Measurements from ENCODE around the gene TLL2.

TLL2 gene

DNA sequence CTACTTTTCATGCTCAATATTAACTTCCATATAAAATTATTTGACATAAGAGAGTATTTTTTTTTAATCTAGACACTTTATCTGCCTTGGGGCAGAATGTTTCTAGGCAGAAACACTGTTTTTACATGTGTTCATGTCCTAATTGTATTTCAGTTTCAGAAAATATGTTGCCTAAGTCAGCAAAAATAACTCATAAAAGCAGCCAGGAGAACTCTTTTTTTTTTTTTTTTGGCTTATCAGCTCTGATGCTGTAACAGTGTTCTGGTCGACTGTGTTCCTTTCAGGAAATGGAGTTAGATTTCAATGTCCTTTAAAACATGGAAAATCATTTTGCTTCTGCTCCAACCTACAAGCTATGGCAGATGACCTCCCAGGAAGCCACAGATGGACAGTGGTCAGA lies 91.7 kb downstream of the TLL2 start:
- Histone ChIP-seq H4K8ac (ENCODE audit: low read length) (no peak overlapping the region), H3K79me1 (replicated peaks; ENCODE audit: low read length, poor library complexity, severe bottlenecking) (no peaks in the 10 kb centered on the region), H4K91ac (ENCODE audit: low read length) (no peak overlapping the region), H3K9ac (ENCODE audit: low read length) (no peak overlapping the region), H3K4me3 (ENCODE audit: insufficient read depth in 1 of 2, low read depth in 1 of 2, low read length in 2 of 2) (no peak overlapping the region), H2BK120ac (ENCODE audit: low read depth, low read length) (no peak overlapping the region), H2BK12ac (ENCODE audit: low read length in 2 of 2) (no peak overlapping the region), H2BK15ac (ENCODE audit: low read depth, poor library complexity, severe bottlenecking) (no peak overlapping the region), H2BK5ac (ENCODE audit: low read depth, low read length, poor library complexity, severe bottlenecking) (no peak overlapping the region), H2AFZ (ENCODE audit: low read depth, low read length) (no peak overlapping the region), H3K4me1 (ENCODE audit: control insufficient read depth, insufficient read depth, low read depth, low read length) (peaks cover 10% of the 10 kb centered on the region), H3K36me3 (ENCODE audit: control insufficient read depth in 1 of 2, insufficient read depth in 2 of 2, low read depth in 1 of 2, low read length in 2 of 2) (peaks cover 0 to 6% of the 10 kb centered on the region in 2 experiments), H3K14ac (ENCODE audit: low read length in 2 of 2) (no peak overlapping the region), H2AK5ac (ENCODE audit: low read length, severe bottlenecking) (no peak overlapping the region), H3K23ac (ENCODE audit: low read length in 2 of 2) (no peak overlapping the region), H3K27me3 (ENCODE audit: control insufficient read depth in 1 of 2, insufficient read depth in 1 of 2, low read length in 2 of 2) (no peaks in the 10 kb centered on the region), H3K27ac (ENCODE audit: low read length, poor library complexity, severe bottlenecking) (no peak overlapping the region), H3K4ac (ENCODE audit: low read depth in 1 of 2, low read length in 2 of 2) (no peak overlapping the region), H3K18ac (ENCODE audit: low read depth in 1 of 2, low read length in 2 of 2) (no peak overlapping the region), H3K4me2 (ENCODE audit: low read length, poor library complexity, severe bottlenecking) (no peak overlapping the region), H3K9me3 (ENCODE audit: control insufficient read depth, low read length) (no peaks in the 10 kb centered on the region)
- WGBS: 27% methylated on average over 1 of the region's 1 CpG
- DNase-seq: no peak

DNA sequence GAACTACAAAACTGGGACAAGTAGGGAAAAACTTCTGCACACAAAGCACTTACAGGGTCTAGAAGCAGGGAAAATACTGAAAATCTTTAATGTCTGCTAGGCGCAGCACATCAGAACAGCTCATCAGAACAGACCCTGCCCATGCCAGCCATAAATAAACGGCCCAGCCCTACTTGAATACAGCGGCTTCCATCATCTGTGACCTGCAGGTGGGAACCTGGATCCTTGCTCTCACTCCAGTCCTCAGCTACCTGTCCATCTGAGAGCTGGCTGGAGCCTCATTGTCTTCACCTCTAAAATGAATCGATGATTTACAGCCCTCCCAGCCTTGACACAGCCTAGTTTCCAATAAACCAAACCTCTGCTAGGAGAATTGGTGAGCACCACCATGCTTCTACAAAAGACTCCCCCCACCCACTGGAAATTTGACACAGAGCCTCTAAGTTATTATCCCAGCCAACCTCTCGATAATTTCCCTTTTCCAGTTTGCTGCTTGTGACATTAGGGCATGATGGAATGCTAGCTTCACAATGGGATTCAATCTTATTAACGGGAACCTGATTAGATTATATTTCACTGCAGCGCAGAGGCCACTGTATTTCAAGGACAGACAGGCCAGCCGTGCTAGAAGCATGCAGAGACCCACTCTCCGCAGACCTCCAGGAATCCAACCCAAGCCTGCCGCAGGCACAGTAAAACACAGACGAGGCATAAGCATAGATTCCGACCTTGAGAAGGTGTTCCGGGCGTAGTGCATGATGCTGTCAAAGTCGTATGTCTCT lies 93.3 kb downstream of the TLL2 start:
- H2BK15ac ChIP-seq (ENCODE audit: low read depth, poor library complexity, severe bottlenecking): no peak overlapping the region
- no peak overlapping the region for H4K8ac ChIP-seq (ENCODE audit: low read length)
- peaks cover 17% of the 10 kb centered on the region for H3K4me1 ChIP-seq (ENCODE audit: control insufficient read depth, insufficient read depth, low read depth, low read length)
- H3K9me3 ChIP-seq (ENCODE audit: control insufficient read depth, low read length): no peaks in the 10 kb centered on the region
- H2BK5ac ChIP-seq (ENCODE audit: low read depth, low read length, poor library complexity, severe bottlenecking): no peak overlapping the region
- no peak overlapping the region for H3K14ac ChIP-seq (ENCODE audit: low read length in 2 of 2)
- H3K79me1 ChIP-seq (replicated peaks; ENCODE audit: low read length, poor library complexity, severe bottlenecking): no peaks in the 10 kb centered on the region
- no peak overlapping the region for H3K4me2 ChIP-seq (ENCODE audit: low read length, poor library complexity, severe bottlenecking)
- H3K36me3 ChIP-seq (ENCODE audit: control insufficient read depth in 1 of 2, insufficient read depth in 2 of 2, low read depth in 1 of 2, low read length in 2 of 2): peaks cover 0 to 6% of the 10 kb centered on the region in 2 experiments
- H3K4me3 ChIP-seq (ENCODE audit: insufficient read depth in 1 of 2, low read depth in 1 of 2, low read length in 2 of 2): no peak overlapping the region
- H2BK12ac ChIP-seq (ENCODE audit: low read length in 2 of 2): no peak overlapping the region
- H3K27me3 ChIP-seq (ENCODE audit: control insufficient read depth in 1 of 2, insufficient read depth in 1 of 2, low read length in 2 of 2): peaks cover 0 to 7% of the 10 kb centered on the region in 2 experiments
- H3K27ac ChIP-seq (ENCODE audit: low read length, poor library complexity, severe bottlenecking): no peak overlapping the region
- WGBS: 86% methylated on average over 15 of the region's 15 CpGs
- no peak overlapping the region for H4K91ac ChIP-seq (ENCODE audit: low read length)
- no peak overlapping the region for H3K23ac ChIP-seq (ENCODE audit: low read length in 2 of 2)
- no peak overlapping the region for H2AK5ac ChIP-seq (ENCODE audit: low read length, severe bottlenecking)
- H3K4ac ChIP-seq (ENCODE audit: low read depth in 1 of 2, low read length in 2 of 2): no peak overlapping the region
- no peak overlapping the region for H2BK120ac ChIP-seq (ENCODE audit: low read depth, low read length)
- no peak for DNase-seq
- H3K9ac ChIP-seq (ENCODE audit: low read length): no peak overlapping the region
- H3K18ac ChIP-seq (ENCODE audit: low read depth in 1 of 2, low read length in 2 of 2): no peak overlapping the region
- H2AFZ ChIP-seq (ENCODE audit: low read depth, low read length): no peak overlapping the region

DNA sequence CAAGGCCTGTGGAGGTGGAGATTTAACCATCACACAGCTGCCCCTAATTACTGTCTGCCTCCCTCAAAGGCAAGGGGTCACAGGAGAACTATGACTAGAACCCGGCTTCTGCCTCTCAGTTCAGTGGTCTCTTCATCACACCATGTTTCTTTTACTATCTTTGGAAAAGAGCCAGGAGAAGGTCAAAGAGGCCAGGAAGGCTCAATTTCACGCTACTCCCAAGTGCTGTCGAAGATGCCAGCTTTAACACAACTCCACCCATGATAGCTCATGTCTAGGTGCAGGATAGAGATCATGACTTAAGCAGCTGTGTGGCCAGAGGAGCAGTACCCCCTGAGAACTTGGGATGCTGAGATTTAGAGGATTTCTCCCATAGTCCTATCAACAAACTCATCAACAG lies 94.4 kb downstream of the TLL2 start:
- Histone ChIP-seq H2AK5ac (ENCODE audit: low read length, severe bottlenecking) (no peak overlapping the region), H3K27ac (ENCODE audit: low read length, poor library complexity, severe bottlenecking) (no peak overlapping the region), H2BK120ac (ENCODE audit: low read depth, low read length) (no peak overlapping the region), H3K9ac (ENCODE audit: low read length) (no peak overlapping the region), H3K9me3 (ENCODE audit: control insufficient read depth, low read length) (peaks cover 3% of the 10 kb centered on the region), H3K4ac (ENCODE audit: low read depth in 1 of 2, low read length in 2 of 2) (no peak overlapping the region), H3K4me2 (ENCODE audit: low read length, poor library complexity, severe bottlenecking) (no peak overlapping the region), H3K14ac (ENCODE audit: low read length in 2 of 2) (no peak overlapping the region), H4K8ac (ENCODE audit: low read length) (no peak overlapping the region), H3K36me3 (ENCODE audit: control insufficient read depth in 1 of 2, insufficient read depth in 2 of 2, low read depth in 1 of 2, low read length in 2 of 2) (peaks cover 0 to 6% of the 10 kb centered on the region in 2 experiments), H2AFZ (ENCODE audit: low read depth, low read length) (no peak overlapping the region), H2BK5ac (ENCODE audit: low read depth, low read length, poor library complexity, severe bottlenecking) (no peak overlapping the region), H3K4me3 (ENCODE audit: insufficient read depth in 1 of 2, low read depth in 1 of 2, low read length in 2 of 2) (no peak overlapping the region), H2BK15ac (ENCODE audit: low read depth, poor library complexity, severe bottlenecking) (no peak overlapping the region), H2BK12ac (ENCODE audit: low read length in 2 of 2) (no peak overlapping the region), H3K23ac (ENCODE audit: low read length in 2 of 2) (no peak overlapping the region), H3K79me1 (replicated peaks; ENCODE audit: low read length, poor library complexity, severe bottlenecking) (no peaks in the 10 kb centered on the region), H3K4me1 (ENCODE audit: control insufficient read depth, insufficient read depth, low read depth, low read length) (peaks cover 21% of the 10 kb centered on the region), H4K91ac (ENCODE audit: low read length) (no peak overlapping the region), H3K27me3 (ENCODE audit: control insufficient read depth in 1 of 2, insufficient read depth in 1 of 2, low read length in 2 of 2) (peaks cover 0 to 18% of the 10 kb centered on the region in 2 experiments), H3K18ac (ENCODE audit: low read depth in 1 of 2, low read length in 2 of 2) (no peak overlapping the region)
- DNase-seq: no peak
- WGBS: 77% methylated on average over 2 of the region's 3 CpGs

DNA sequence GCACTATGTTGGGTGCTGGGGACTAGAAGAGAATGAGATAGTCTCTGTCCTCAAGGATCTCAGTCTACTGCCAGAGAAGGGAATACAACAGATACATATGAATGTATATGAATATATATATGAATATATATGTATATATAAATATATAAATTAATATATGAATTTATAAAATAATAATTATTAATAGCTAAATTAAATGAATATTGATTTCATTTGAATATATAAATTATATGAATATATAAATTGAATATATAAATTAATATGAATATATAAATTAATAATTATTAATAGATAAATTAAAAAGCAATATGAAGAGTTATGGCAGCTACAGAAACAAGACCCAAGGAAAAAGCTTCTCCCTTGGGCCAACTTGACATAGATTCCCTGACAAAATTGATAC lies 95.1 kb downstream of the TLL2 start:
- no peak for DNase-seq

More for the DNA sequence above, 95.1 kb downstream of the TLL2 start:
- H4K91ac ChIP-seq (ENCODE audit: low read length): no peak overlapping the region
- no peak overlapping the region for H2BK5ac ChIP-seq (ENCODE audit: low read depth, low read length, poor library complexity, severe bottlenecking)
- no peak overlapping the region for H3K14ac ChIP-seq (ENCODE audit: low read length in 2 of 2)
- no peak overlapping the region for H3K27ac ChIP-seq (ENCODE audit: low read length, poor library complexity, severe bottlenecking)
- peaks cover 0 to 6% of the 10 kb centered on the region in 2 experiments for H3K36me3 ChIP-seq (ENCODE audit: control insufficient read depth in 1 of 2, insufficient read depth in 2 of 2, low read depth in 1 of 2, low read length in 2 of 2)
- peaks cover 23% of the 10 kb centered on the region for H3K4me1 ChIP-seq (ENCODE audit: control insufficient read depth, insufficient read depth, low read depth, low read length)
- H3K79me1 ChIP-seq (replicated peaks; ENCODE audit: low read length, poor library complexity, severe bottlenecking): no peaks in the 10 kb centered on the region
- H3K27me3 ChIP-seq (ENCODE audit: control insufficient read depth in 1 of 2, insufficient read depth in 1 of 2, low read length in 2 of 2): peaks cover 0 to 25% of the 10 kb centered on the region in 2 experiments
- no peak overlapping the region for H4K8ac ChIP-seq (ENCODE audit: low read length)
- no peak overlapping the region for H3K9ac ChIP-seq (ENCODE audit: low read length)
- H2AFZ ChIP-seq (ENCODE audit: low read depth, low read length): no peak overlapping the region
- no peak overlapping the region for H2BK120ac ChIP-seq (ENCODE audit: low read depth, low read length)
- H2BK12ac ChIP-seq (ENCODE audit: low read length in 2 of 2): no peak overlapping the region
- peaks cover 3% of the 10 kb centered on the region for H3K9me3 ChIP-seq (ENCODE audit: control insufficient read depth, low read length)
- no peak overlapping the region for H2AK5ac ChIP-seq (ENCODE audit: low read length, severe bottlenecking)
- H2BK15ac ChIP-seq (ENCODE audit: low read depth, poor library complexity, severe bottlenecking): no peak overlapping the region
- H3K18ac ChIP-seq (ENCODE audit: low read depth in 1 of 2, low read length in 2 of 2): no peak overlapping the region
- H3K4ac ChIP-seq (ENCODE audit: low read depth in 1 of 2, low read length in 2 of 2): no peak overlapping the region
- no peak overlapping the region for H3K4me3 ChIP-seq (ENCODE audit: insufficient read depth in 1 of 2, low read depth in 1 of 2, low read length in 2 of 2)
- no peak overlapping the region for H3K4me2 ChIP-seq (ENCODE audit: low read length, poor library complexity, severe bottlenecking)
- no peak overlapping the region for H3K23ac ChIP-seq (ENCODE audit: low read length in 2 of 2)
